Right atrium auricular region (tissue), 2 donors: ENCODE results near the gene APBA1. TPM values are rescaled to one million over a fixed set of nuclear protein-coding genes. Genes with fewer than 3 reads are reported as not detected.

ENCODE experiments used
- DNase-seq: peaks from one replicate; pipeline ENCODE4 v3.0.0-alpha.2; 2019; ENCODE audit warnings: low spot score
- H3K27ac ChIP-seq, 2 donors: fragments of 200-600 bp; sonication (generic); 1 replicate in 1 of 2; 2 replicates in 1 of 2; pipeline ENCODE4 v1.5.1; 2016 to 2019
- H3K27me3 ChIP-seq, 2 donors: fragments of 200-600 bp; sonication (generic); one replicate each; pipeline versions ENCODE4 v1.5.1 to v1.6.0; 2017 to 2019
- H3K36me3 ChIP-seq: fragments of 200-600 bp; sonication (generic); one replicate; pipeline ENCODE4 v1.5.1; 2016
- H3K4me1 ChIP-seq, 2 donors: fragments of 200-600 bp; sonication (generic); one replicate each; pipeline versions ENCODE4 v1.5.1 to v1.6.0; 2017 to 2019
- H3K4me3 ChIP-seq, 2 donors: fragments of 200-600 bp; sonication (generic); 1 replicate in 1 of 2; 2 replicates in 1 of 2; pipeline ENCODE4 v1.5.1; 2017 to 2019; ENCODE audit warnings: mild to moderate bottlenecking in 1 of 2, moderate library complexity in 1 of 2
- H3K9me3 ChIP-seq, 2 donors: fragments of 200-600 bp; sonication (generic); one replicate each; pipeline ENCODE4 v1.5.1; 2019
- CTCF ChIP-seq, 2 donors: fragments of 200-600 bp; sonication (generic); IDR thresholded peaks; one replicate each; pipeline ENCODE4 v1.5.1; 2019; ENCODE audit warnings: antibody characterized with exemption in 2 of 2
- total RNA-seq, 2 donors: library from RNA; depleted of rRNA; stranded (reverse); fragments of >200 nt; gene quantifications; one replicate each; pipeline ENCODE4 v1.1.0, GENCODE V29; 2016

APBA1 gene
- total RNA-seq, 2 donors from 2014 or later, result 5.6 to 12.1 TPM

DNA sequence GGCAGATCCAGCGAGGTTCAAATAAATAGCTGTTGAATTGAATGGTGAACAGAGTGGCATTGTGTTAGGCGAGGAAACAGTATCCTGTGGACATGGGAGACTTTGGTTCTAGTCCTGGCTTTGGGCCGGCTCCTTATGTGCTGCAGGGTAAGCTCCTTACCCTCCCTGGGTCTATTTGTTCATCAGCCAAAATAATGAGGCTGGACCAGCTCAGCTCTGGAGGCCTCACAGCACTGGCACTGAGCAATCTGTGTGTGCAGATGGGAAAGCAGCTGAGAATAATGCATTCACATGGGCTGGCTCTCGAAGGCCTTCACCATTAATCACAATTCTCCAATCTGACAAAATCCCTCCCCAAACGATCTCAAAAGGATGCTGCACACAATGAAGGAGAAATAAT, 81.9 kb downstream of the APBA1 start:
- no peak for TF ChIP-seq CTCF (IDR thresholded peaks at IDR 0.05)
- H3K4me1 ChIP-seq, result peaks cover 0 to 15% of the 10 kb centered on the region in 2 donors
- H3K36me3 ChIP-seq, result no peaks in the 10 kb centered on the region
- no peaks in the 10 kb centered on the region for H3K9me3 ChIP-seq
- H3K27ac ChIP-seq, result no peak overlapping the region
- no peaks in the 10 kb centered on the region for H3K27me3 ChIP-seq
- DNase-seq, result no peak
- H3K4me3 ChIP-seq, result no peak overlapping the region

DNA sequence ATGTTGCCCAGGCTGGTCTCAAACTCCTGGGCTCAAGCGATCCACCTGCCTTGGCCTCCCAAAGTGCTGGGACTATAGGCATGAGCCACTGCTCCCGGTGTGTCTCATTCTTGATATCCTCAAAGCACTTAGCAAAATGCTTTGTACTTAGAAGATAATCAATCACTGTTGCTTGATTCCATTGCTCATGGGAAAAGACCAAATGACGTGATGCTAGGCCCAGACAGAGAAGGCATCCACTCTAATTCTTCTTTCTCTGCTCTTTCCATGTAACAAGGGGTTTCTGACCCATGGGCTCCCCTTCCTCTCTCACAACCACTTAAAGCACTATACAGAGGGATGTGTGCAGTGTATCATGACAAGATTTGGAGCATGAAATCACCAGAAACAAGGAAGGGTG, 83.0 kb downstream of the APBA1 start:
- Histone ChIP-seq H3K4me3 (no peak overlapping the region), H3K27ac (no peak overlapping the region), H3K36me3 (no peaks in the 10 kb centered on the region), H3K9me3 (no peaks in the 10 kb centered on the region), H3K27me3 (no peaks in the 10 kb centered on the region), H3K4me1 (peaks cover 0 to 15% of the 10 kb centered on the region in 2 donors)
- TF ChIP-seq CTCF (IDR thresholded peaks at IDR 0.05), result no peak
- no peak for DNase-seq

- no peaks in the 10 kb centered on the region for H3K27me3 ChIP-seq
- H3K9me3 ChIP-seq, result no peaks in the 10 kb centered on the region
- no peaks in the 10 kb centered on the region for H3K36me3 ChIP-seq
- TF ChIP-seq CTCF (IDR thresholded peaks at IDR 0.05), result no peak
- no peak overlapping the region for H3K4me3 ChIP-seq
- no peak overlapping the region for H3K27ac ChIP-seq
- peaks cover 0 to 6% of the 10 kb centered on the region in 2 donors for H3K4me1 ChIP-seq
- DNase-seq, result no peak
These were observed 86.6 kb downstream of the APBA1 start for GRCh38 chr9:69585571-69585970.

GRCh38 chr9:69584759-69585158, 87.4 kb downstream of the APBA1 start:
- no peak for DNase-seq
- no peaks in the 10 kb centered on the region for H3K27me3 ChIP-seq
- no peak overlapping the region for H3K27ac ChIP-seq
- no peak overlapping the region for H3K4me3 ChIP-seq
- peaks cover 0 to 8% of the 10 kb centered on the region in 2 donors for H3K4me1 ChIP-seq
- no peaks in the 10 kb centered on the region for H3K9me3 ChIP-seq
- H3K36me3 ChIP-seq, result no peaks in the 10 kb centered on the region
- TF ChIP-seq CTCF (IDR thresholded peaks at IDR 0.05), result no peak

- DNase-seq, result no peak
- Histone ChIP-seq H3K9me3 (no peaks in the 10 kb centered on the region), H3K4me1 (peaks cover 0 to 8% of the 10 kb centered on the region in 2 donors), H3K27me3 (no peaks in the 10 kb centered on the region), H3K4me3 (no peak overlapping the region), H3K36me3 (no peaks in the 10 kb centered on the region), H3K27ac (no peak overlapping the region)
- no peak for TF ChIP-seq CTCF (IDR thresholded peaks at IDR 0.05)
These were observed 88.4 kb downstream of the APBA1 start for GRCh38 chr9:69583645-69584234.
